GM12878 (cell line): ENCODE results near the gene DCTN4.

Experiments used
- ASH2L ChIP-seq: fragments of 300-600, 200-600 bp; sonication (generic); IDR thresholded peaks from 2 replicates; pipeline ENCODE4 v1.6.1; 2017; ENCODE audit warnings: low read depth, mild to moderate bottlenecking, borderline replicate concordance
- CTCF ChIP-seq, 3 experiments: IDR thresholded peaks in 2 of 3; conservative IDR thresholded peaks in 1 of 3; 2 replicates each; pipeline ENCODE4 v1.5.1; 2011; ENCODE audit warnings: low read depth in 3 of 3, low read length in 3 of 3, mild to moderate bottlenecking in 3 of 3, control low read depth in 2 of 3, moderate library complexity in 2 of 3, inconsistent platforms in 1 of 3, mixed read lengths in 1 of 3; ENCODE audit not compliant: control insufficient read depth in 2 of 3, insufficient read depth in 1 of 3; ENCODE audit errors: extremely low read depth in 1 of 3
- E2F4 ChIP-seq: IDR thresholded peaks from 2 replicates; pipeline ENCODE4 v1.6.1; 2012; ENCODE audit warnings: low read depth, low read length, improper control_type of control experiment
- EZH2 ChIP-seq: IDR thresholded peaks from 2 replicates; pipeline ENCODE4 v1.6.1; 2012; ENCODE audit warnings: low read depth, mild to moderate bottlenecking, control low read depth, inconsistent platforms, low read length, borderline replicate concordance; ENCODE audit not compliant: control insufficient read depth
- FOXK2 ChIP-seq: fragments of 450-650 bp; IDR thresholded peaks from 2 replicates; pipeline ENCODE4 v1.6.1; 2017; ENCODE audit warnings: mild to moderate bottlenecking, moderate library complexity
- HDGF ChIP-seq: fragments of 450-650 bp; IDR thresholded peaks from 2 replicates; pipeline ENCODE4 v1.6.1; 2016; ENCODE audit warnings: antibody characterized with exemption
- MEF2A ChIP-seq: IDR thresholded peaks from 2 replicates; pipeline ENCODE4 v1.6.1; 2011; ENCODE audit warnings: low read depth, mild to moderate bottlenecking, low read length, moderate library complexity; ENCODE audit not compliant: insufficient read depth
- MYC ChIP-seq: IDR thresholded peaks from 2 replicates; pipeline ENCODE4 v1.6.1; 2011; ENCODE audit warnings: mild to moderate bottlenecking, low read length, moderate library complexity, inconsistent platforms; ENCODE audit not compliant: insufficient read depth, insufficient replicate concordance, insufficient read length, severe bottlenecking
- NKRF ChIP-seq: fragments of 450-650 bp; conservative IDR thresholded peaks from 2 replicates; pipeline ENCODE4 v1.6.1; 2017; ENCODE audit warnings: mild to moderate bottlenecking, moderate library complexity
- POLR2A ChIP-seq: IDR thresholded peaks from 2 replicates; pipeline ENCODE4 v1.6.1; 2011; ENCODE audit warnings: low read depth, mild to moderate bottlenecking, low read length
- RFX5 ChIP-seq: IDR thresholded peaks from 2 replicates; pipeline ENCODE4 v1.6.1; 2011; ENCODE audit warnings: low read depth, low read length, improper control_type of control experiment
- SRF ChIP-seq, 2 experiments: IDR thresholded peaks; 2 replicates each; pipeline ENCODE4 v1.6.1; 2011; ENCODE audit warnings: low read depth in 2 of 2, low read length in 2 of 2, mild to moderate bottlenecking in 1 of 2, moderate library complexity in 1 of 2
- ZBTB33 ChIP-seq: fragments of 450-650 bp; IDR thresholded peaks from 2 replicates; pipeline ENCODE4 v1.6.1; 2017; ENCODE audit warnings: mild to moderate bottlenecking
- ZBTB4 ChIP-seq: fragments of 450-650 bp; formaldehyde crosslinking; IDR thresholded peaks from 2 replicates; pipeline ENCODE4 v1.4.0; 2022; ENCODE audit warnings: mild to moderate bottlenecking, moderate library complexity

GRCh38 chr5:150663936-150664335, 94.9 kb downstream of the DCTN4 start:
- TF ChIP-seq CTCF (IDR thresholded peaks at IDR 0.05 in 2 of 3, conservative IDR thresholded peaks at IDR 0.05 in 1 of 3; ENCODE audit: control insufficient read depth in 2 of 3, extremely low read depth in 1 of 3, insufficient read depth in 1 of 3, low read depth in 3 of 3, low read length in 3 of 3) (no peak), SRF (IDR thresholded peaks at IDR 0.05; ENCODE audit: low read depth in 2 of 2, low read length in 2 of 2) (no peak), FOXK2 (no peak), NKRF (no peak), E2F4 (no peak), RFX5 (no peak), ZBTB4 (CRISPR knock-in tag) (no peak), POLR2A (no peak), HDGF (no peak), MEF2A (no peak), ASH2L (no peak), MYC (no peak), EZH2 (no peak), ZBTB33 (no peak)
